Bronchial epithelial cell (primary cell): Measurements from ENCODE around the gene BFSP2. TPM values are rescaled to one million over a fixed set of nuclear protein-coding genes. Genes with fewer than 3 reads are reported as not detected.
A peak's percentile ranks its signal among the peaks of the same experiment; 100 is the strongest.
"Not testable (repeated sequence)": the region's sequence is repeated elsewhere in the genome, so short reads cannot be mapped to it uniquely, and the experiment has no call there.

Experiments used
- DNase-seq: peaks from one replicate; pipeline ENCODE4 v3.0.0-alpha.2; 2010; ENCODE audit warnings: low read depth
- FAIRE-seq: peaks from 2 replicates; lab custom pipeline; 2011; peaks lifted over from hg19 to GRCh38; lab: Jason Lieb, UNC
- H3K27me3 ChIP-seq: 2 replicates; pipeline ENCODE4 v1.5.1; 2011; ENCODE audit warnings: low read length; ENCODE audit not compliant: control insufficient read depth, insufficient read depth
- H3K36me3 ChIP-seq: 2 replicates; pipeline ENCODE4 v1.5.1; 2011; ENCODE audit warnings: low read length; ENCODE audit not compliant: control insufficient read depth, insufficient read depth
- H3K4me3 ChIP-seq: 2 replicates; pipeline ENCODE4 v1.5.1; 2011; ENCODE audit warnings: mild to moderate bottlenecking, low read depth, low read length, control low read depth
- total RNA-seq: library from RNA; depleted of rRNA; stranded (reverse); fragments of >200 nt; gene quantifications from 2 replicates; pipeline ENCODE4 v1.2.1, GENCODE V29; 2014
- TF ChIP-seq, protein P1 (sequence below): IDR thresholded peaks from 2 replicates; pipeline ENCODE4 v1.5.1; 2011; ENCODE audit warnings: mild to moderate bottlenecking, moderate library complexity, low read length, control low read depth, inconsistent platforms; ENCODE audit not compliant: insufficient read depth, severe bottlenecking

The BFSP2 gene
- total RNA-seq, 1 donor from 2014 or later: not detected

DNA sequence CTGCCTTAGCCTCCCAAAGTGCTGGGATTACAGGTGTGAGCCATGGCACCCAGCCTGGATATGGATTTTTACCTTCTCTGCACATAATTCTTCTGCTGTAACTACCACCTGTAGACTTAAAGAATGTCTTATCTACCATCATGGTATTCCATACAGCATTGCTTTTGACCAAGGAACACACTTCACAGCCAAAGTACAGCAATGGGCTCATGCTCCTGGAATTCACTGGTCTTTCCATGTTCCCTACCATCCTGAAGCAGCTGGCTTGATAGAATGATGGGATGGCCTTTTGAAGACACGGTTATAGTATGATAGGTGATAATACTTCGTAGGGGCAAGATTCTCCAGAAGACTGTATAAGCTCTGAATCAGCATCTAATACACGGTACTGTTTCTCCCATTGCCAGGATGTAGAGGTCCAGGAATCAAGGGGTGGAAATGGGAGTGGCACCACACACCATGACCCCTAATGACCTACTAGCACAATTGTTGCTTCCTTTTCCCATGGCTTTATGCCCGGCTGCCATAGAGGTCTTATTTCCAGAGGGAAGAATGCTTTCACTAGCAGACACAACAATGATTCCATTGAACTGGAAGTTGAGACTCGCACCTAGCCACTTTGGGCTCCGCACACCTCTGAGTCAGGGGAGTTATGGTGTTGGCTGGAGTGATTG, 112.7 kb downstream of the BFSP2 start:
- TF ChIP-seq, protein P1, sequence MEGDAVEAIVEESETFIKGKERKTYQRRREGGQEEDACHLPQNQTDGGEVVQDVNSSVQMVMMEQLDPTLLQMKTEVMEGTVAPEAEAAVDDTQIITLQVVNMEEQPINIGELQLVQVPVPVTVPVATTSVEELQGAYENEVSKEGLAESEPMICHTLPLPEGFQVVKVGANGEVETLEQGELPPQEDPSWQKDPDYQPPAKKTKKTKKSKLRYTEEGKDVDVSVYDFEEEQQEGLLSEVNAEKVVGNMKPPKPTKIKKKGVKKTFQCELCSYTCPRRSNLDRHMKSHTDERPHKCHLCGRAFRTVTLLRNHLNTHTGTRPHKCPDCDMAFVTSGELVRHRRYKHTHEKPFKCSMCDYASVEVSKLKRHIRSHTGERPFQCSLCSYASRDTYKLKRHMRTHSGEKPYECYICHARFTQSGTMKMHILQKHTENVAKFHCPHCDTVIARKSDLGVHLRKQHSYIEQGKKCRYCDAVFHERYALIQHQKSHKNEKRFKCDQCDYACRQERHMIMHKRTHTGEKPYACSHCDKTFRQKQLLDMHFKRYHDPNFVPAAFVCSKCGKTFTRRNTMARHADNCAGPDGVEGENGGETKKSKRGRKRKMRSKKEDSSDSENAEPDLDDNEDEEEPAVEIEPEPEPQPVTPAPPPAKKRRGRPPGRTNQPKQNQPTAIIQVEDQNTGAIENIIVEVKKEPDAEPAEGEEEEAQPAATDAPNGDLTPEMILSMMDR: no peak
- no peak for DNase-seq
- Histone ChIP-seq H3K27me3 (no peaks in the 10 kb centered on the region), H3K36me3 (no peaks in the 10 kb centered on the region), H3K4me3 (no peak overlapping the region)
- peak; percentile 28 for FAIRE-seq

DNA sequence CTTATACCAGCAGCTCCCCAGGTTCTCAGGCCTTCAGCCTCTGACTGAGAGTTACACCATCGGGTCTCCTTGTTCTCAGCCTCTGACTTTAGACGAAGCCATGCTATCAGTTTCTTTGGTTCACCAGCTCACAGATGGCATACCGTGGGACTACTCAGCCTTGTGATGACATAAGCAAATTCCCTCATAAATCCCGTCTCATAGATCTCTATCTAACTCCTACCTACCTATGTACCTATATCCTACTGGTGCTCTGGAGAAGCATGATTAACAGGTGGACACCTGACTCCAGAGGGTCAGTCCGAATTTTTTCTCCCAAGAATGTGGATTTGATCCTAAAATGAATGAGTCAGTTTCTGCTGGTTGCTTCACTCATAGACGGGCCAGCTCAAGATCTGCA, 114.6 kb downstream of the BFSP2 start:
- Histone ChIP-seq H3K4me3 (no peak overlapping the region), H3K36me3 (no peaks in the 10 kb centered on the region), H3K27me3 (no peaks in the 10 kb centered on the region)
- TF ChIP-seq, protein P1: no peak
- DNase-seq (no peak), FAIRE-seq (no peak)

DNA sequence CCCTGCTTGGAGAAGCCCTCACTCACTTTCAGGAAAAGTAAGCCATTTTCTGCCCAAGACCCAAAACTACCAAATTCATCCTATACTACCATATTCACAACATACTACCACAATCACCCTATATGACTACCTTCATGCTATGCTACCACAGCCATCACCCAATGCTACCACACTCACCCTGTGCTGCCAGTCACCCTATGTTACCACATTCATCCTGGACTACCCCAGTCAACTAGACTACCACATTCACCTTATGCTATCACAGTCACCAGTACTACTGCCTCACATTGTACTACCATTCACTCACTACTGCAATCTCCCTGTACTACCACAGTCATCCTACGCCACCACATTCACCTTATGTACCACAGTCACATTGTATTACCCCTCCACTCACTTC, 115.3 kb downstream of the BFSP2 start:
- Histone ChIP-seq H3K27me3 (no peaks in the 10 kb centered on the region), H3K36me3 (no peaks in the 10 kb centered on the region), H3K4me3 (no peak overlapping the region)
- TF ChIP-seq, protein P1: no peak
- DNase-seq (no peak), FAIRE-seq (peak; percentile 76)

DNA sequence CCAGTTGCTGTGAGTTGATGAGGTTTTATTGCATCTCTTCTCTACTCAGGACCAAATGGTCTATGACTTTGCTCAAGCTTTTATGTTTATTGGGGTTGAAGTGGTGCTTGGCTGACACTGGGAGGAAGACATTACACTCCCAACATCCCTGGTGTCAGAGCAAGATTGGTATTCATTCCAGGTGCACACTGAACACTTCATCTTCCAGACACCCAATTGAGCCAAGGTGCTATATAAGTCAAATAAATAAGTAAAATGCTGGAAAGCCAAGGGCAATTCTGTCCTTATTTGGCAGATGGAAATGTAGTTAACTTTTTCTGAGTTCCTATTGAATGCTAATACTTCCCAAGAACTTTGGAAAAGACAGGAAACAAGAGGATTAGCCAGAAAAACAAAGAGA, 120.4 kb downstream of the BFSP2 start:
- Histone ChIP-seq H3K36me3 (no peaks in the 10 kb centered on the region), H3K4me3 (no peak overlapping the region), H3K27me3 (no peaks in the 10 kb centered on the region)
- FAIRE-seq: no peak
- no peak for DNase-seq
- TF ChIP-seq, protein P1: no peak

DNA sequence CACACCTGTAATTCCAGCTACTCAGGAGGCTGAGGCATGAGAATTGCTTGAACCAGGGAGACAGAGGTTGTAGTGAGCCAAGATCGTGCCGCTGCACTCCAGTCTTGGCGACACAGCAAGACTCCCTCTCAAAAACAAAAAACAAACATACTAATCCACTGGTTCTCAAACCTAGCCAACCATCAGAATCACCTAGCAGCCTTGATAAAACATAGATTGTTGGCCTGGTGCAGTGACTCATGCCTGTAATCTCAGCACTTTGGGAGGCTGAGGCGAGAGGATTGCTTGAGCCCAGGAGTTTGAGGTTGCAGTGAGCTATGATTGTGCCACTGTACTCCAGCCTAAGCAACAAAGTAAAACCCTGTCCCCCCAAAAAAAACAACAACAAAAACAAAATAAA, 121.1 kb downstream of the BFSP2 start:
- FAIRE-seq, H3K27me3 ChIP-seq, DNase-seq, H3K36me3 ChIP-seq, H3K4me3 ChIP-seq: not testable (repeated sequence)

DNA sequence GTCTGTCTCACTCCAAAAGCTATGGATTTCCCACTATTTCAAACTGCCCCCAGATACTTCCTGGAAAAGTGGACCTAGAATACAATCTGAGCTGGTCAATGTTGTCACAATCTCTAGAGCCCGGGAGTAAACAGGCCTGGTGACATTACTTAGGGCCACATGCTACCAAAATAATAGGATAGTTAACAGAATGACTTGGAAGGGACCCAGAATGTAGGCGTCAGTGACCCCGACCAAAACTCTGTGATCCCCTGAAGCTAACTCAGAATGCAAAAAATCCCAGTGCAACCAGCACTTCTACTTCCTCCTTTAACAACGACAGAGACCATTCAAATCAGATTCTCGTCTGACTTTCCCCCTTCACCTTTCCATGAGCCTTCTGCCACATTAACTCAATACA, 122.1 kb downstream of the BFSP2 start:
- DNase-seq: no peak
- no peaks in the 10 kb centered on the region for H3K27me3 ChIP-seq
- no peaks in the 10 kb centered on the region for H3K36me3 ChIP-seq
- H3K4me3 ChIP-seq: no peak overlapping the region
- TF ChIP-seq, protein P1: no peak
- no peak for FAIRE-seq

DNA sequence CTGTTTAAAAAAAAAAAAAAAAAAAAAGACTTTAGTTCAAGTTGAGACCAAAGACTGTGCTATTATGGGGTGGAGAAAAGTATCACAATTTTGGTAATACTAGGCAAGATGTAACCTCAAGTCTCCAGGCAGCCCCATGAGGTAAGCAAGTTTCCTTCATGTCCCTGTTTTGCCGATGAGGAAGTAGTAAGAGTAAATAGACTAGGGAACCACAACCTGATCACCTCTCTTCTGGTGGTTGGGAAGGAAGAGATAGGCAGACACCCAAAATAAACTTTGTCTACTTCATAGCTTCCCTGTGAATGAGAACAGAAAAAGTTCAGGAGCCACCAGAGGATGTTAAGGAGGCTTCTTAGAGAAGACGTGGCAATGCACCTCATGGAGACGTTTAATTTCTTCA, 123.9 kb downstream of the BFSP2 start:
- DNase-seq, FAIRE-seq, H3K36me3 ChIP-seq, H3K27me3 ChIP-seq, H3K4me3 ChIP-seq: not testable (repeated sequence)
